PC-9 (cell line): Measurements from ENCODE around the gene CXCR5. TPM values are rescaled to one million over a fixed set of nuclear protein-coding genes. Genes with fewer than 3 reads are reported as not detected.

Experiments
- BruUV-seq: library from RNA; stranded (reverse); fragments of 400-500 nt; replicated peaks from 2 replicates; lab custom pipeline; 2021; lab: Mats Ljungman, UMichigan
- CTCF ChIA-PET: fragments of 300-600 bp; sonication (Branson Sonifier 250); formaldehyde crosslinking; loops from one replicate; lab custom pipeline; 2022; ENCODE audit warnings: antibody characterized with exemption; lab: Charles Lee
- POLR2A ChIA-PET: fragments of 300-600 bp; sonication (Branson Sonifier 250); formaldehyde crosslinking; loops from one replicate; lab custom pipeline; 2022; ENCODE audit warnings: antibody characterized with exemption; ENCODE audit not compliant: unreplicated experiment; lab: Charles Lee
- DNase-seq, 2 experiments: peaks; one replicate each; pipeline versions ENCODE4 v3.0.0 to v3.0.0-alpha.2; 2015 to 2022; ENCODE audit warnings: mixed read lengths in 1 of 2
- H2AFZ ChIP-seq: fragments of 200-600 bp; sonication (generic); 2 replicates; pipeline ENCODE4 v1.8.1; 2017; ENCODE audit warnings: antibody characterized with exemption
- H3F3A ChIP-seq: fragments of 200-600 bp; sonication (generic); 2 replicates; pipeline ENCODE4 v1.8.1; 2017; ENCODE audit warnings: antibody characterized with exemption, mild to moderate bottlenecking, low read depth; ENCODE audit not compliant: insufficient read depth
- H3K27ac ChIP-seq: fragments of 200-600 bp; sonication (generic); 2 replicates; pipeline ENCODE4 v1.6.1; 2016; ENCODE audit warnings: mixed run types
- H3K27me3 ChIP-seq: fragments of 200-600 bp; sonication (generic); 2 replicates; pipeline ENCODE4 v1.6.1; 2016; ENCODE audit warnings: low read depth, mixed run types; ENCODE audit not compliant: insufficient read depth
- H3K36me3 ChIP-seq: fragments of 200-600 bp; sonication (generic); 2 replicates; pipeline ENCODE4 v1.6.1; 2016; ENCODE audit warnings: low read depth, mixed run types
- H3K4me1 ChIP-seq: fragments of 200-600 bp; sonication (generic); replicated peaks from 2 replicates; pipeline ENCODE4 v1.6.1; 2016; ENCODE audit warnings: mixed run types; ENCODE audit not compliant: insufficient read depth
- H3K4me2 ChIP-seq: fragments of 200-600 bp; sonication (generic); 2 replicates; pipeline ENCODE4 v1.6.1; 2017; ENCODE audit warnings: mixed run types
- H3K4me3 ChIP-seq: fragments of 200-600 bp; sonication (generic); 2 replicates; pipeline ENCODE4 v1.6.1; 2016; ENCODE audit warnings: mixed run types
- H3K79me2 ChIP-seq: fragments of 200-600 bp; sonication (generic); 2 replicates; pipeline ENCODE4 v1.6.1; 2017; ENCODE audit warnings: low read depth, mixed run types
- H3K9me2 ChIP-seq: fragments of 200-600 bp; sonication (generic); 2 replicates; pipeline ENCODE4 v1.8.1; 2017; ENCODE audit warnings: mild to moderate bottlenecking; ENCODE audit not compliant: insufficient read depth
- H3K9me3 ChIP-seq: fragments of 200-600 bp; sonication (generic); 2 replicates; pipeline ENCODE4 v1.8.1; 2016; ENCODE audit warnings: low read depth; ENCODE audit not compliant: insufficient read depth
- H4K20me1 ChIP-seq: fragments of 200-600 bp; sonication (generic); 2 replicates; pipeline ENCODE4 v1.8.1; 2017; ENCODE audit not compliant: insufficient read depth
- EZH2 ChIP-seq: fragments of 200-600 bp; sonication (generic); IDR thresholded peaks from 2 replicates; pipeline ENCODE4 v1.8.0; 2017; ENCODE audit warnings: antibody characterized with exemption, low read depth
- intact Hi-C: fragments of 100-400 bp; cut with micrococcal nuclease; formaldehyde crosslinking; loops from one replicate; pipeline ENCODE4 v1.10.0; 2022; ENCODE audit not compliant: unreplicated experiment
- total RNA-seq: library from RNA; stranded (reverse); gene quantifications from 2 replicates; pipeline ENCODE4 v1.2.3, GENCODE V29; 2021
- TF ChIP-seq, protein P1 (sequence below): fragments of 200-600 bp; sonication (generic); conservative IDR thresholded peaks from 2 replicates; pipeline ENCODE4 v1.6.1; 2017; ENCODE audit warnings: mixed run types, antibody characterized with exemption, mild to moderate bottlenecking, moderate library complexity

The CXCR5 gene
- total RNA-seq, 1 experiment from 2014 or later = not detected

DNA sequence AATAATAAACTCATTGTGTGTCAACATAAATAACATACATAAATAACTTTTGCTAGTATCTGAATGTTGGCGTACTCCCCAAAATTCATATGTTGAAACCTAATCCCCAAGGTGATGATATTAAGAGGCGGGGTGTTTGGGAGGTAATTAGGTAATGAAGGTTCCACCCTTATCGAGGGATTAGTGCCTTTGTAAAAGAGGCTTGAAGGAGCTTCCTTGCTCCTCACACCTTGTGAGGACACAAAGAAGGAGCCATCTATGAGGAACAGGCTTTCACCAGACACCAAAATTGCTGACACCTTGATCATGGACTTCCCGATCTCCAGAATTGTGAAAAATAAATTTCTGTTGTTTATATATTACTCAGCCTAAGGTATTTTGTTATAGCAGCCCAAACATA is 33.9 kb upstream of the CXCR5 start:
- no peak for DNase-seq

GRCh38 chr11:118851970-118852369 is 31.7 kb upstream of the CXCR5 start:
- H3K4me3 ChIP-seq = no peak overlapping the region
- no peaks in the 10 kb centered on the region for H3F3A ChIP-seq
- H3K4me1 ChIP-seq = no peaks in the 10 kb centered on the region
- DNase-seq = no peak
- no peak overlapping the region for H2AFZ ChIP-seq
- H3K9me2 ChIP-seq = no peaks in the 10 kb centered on the region
- H3K79me2 ChIP-seq = no peaks in the 10 kb centered on the region
- no peaks in the 10 kb centered on the region for H3K9me3 ChIP-seq
- TF ChIP-seq, protein P1, sequence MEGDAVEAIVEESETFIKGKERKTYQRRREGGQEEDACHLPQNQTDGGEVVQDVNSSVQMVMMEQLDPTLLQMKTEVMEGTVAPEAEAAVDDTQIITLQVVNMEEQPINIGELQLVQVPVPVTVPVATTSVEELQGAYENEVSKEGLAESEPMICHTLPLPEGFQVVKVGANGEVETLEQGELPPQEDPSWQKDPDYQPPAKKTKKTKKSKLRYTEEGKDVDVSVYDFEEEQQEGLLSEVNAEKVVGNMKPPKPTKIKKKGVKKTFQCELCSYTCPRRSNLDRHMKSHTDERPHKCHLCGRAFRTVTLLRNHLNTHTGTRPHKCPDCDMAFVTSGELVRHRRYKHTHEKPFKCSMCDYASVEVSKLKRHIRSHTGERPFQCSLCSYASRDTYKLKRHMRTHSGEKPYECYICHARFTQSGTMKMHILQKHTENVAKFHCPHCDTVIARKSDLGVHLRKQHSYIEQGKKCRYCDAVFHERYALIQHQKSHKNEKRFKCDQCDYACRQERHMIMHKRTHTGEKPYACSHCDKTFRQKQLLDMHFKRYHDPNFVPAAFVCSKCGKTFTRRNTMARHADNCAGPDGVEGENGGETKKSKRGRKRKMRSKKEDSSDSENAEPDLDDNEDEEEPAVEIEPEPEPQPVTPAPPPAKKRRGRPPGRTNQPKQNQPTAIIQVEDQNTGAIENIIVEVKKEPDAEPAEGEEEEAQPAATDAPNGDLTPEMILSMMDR = no peak
- TF ChIP-seq EZH2 = no peak
- H3K27ac ChIP-seq = no peak overlapping the region
- intact Hi-C loops = loop anchor here (1.0 kb wide), 1 partner anchor 14 kb away; no protein-coding TSS in a partner anchor
- POLR2A ChIA-PET = no interaction called here
- no TSS peak for BruUV-seq
- H3K36me3 ChIP-seq = no peaks in the 10 kb centered on the region
- H3K27me3 ChIP-seq = no peaks in the 10 kb centered on the region
- CTCF ChIA-PET = no interaction called here
- no peak overlapping the region for H3K4me2 ChIP-seq
- no peaks in the 10 kb centered on the region for H4K20me1 ChIP-seq

More for the DNA sequence above, 33.9 kb upstream of the CXCR5 start:
- TF ChIP-seq EZH2 = no peak
- TF ChIP-seq, protein P1 = no peak
- Histone ChIP-seq H3K36me3 (no peaks in the 10 kb centered on the region), H3K4me3 (no peak overlapping the region), H3K79me2 (no peaks in the 10 kb centered on the region), H2AFZ (no peak overlapping the region), H3K9me2 (no peaks in the 10 kb centered on the region), H3K9me3 (no peaks in the 10 kb centered on the region), H3K4me1 (peaks cover 18% of the 10 kb centered on the region), H3K27me3 (no peaks in the 10 kb centered on the region), H4K20me1 (no peaks in the 10 kb centered on the region), H3F3A (peaks cover 14% of the 10 kb centered on the region), H3K4me2 (no peak overlapping the region), H3K27ac (no peak overlapping the region)
- intact Hi-C loops = no loop called here
- no TSS peak for BruUV-seq
- CTCF ChIA-PET = no interaction called here
- POLR2A ChIA-PET = no interaction called here

GRCh38 chr11:118853678-118854077 is 30.0 kb upstream of the CXCR5 start:
- no peaks in the 10 kb centered on the region for H3K79me2 ChIP-seq
- H4K20me1 ChIP-seq = no peaks in the 10 kb centered on the region
- no peaks in the 10 kb centered on the region for H3K4me1 ChIP-seq
- ChIA-PET CTCF (no interaction called here), POLR2A (no interaction called here)
- intact Hi-C loops = no loop called here
- no peaks in the 10 kb centered on the region for H3K9me3 ChIP-seq
- BruUV-seq = no TSS peak
- no peak overlapping the region for H3K4me3 ChIP-seq
- no peak for DNase-seq
- no peak overlapping the region for H3K27ac ChIP-seq
- H3K9me2 ChIP-seq = no peaks in the 10 kb centered on the region
- no peaks in the 10 kb centered on the region for H3K36me3 ChIP-seq
- H3K4me2 ChIP-seq = no peak overlapping the region
- H3K27me3 ChIP-seq = no peaks in the 10 kb centered on the region
- H2AFZ ChIP-seq = no peak overlapping the region
- H3F3A ChIP-seq = no peaks in the 10 kb centered on the region
- TF ChIP-seq, protein P1 = no peak
- TF ChIP-seq EZH2 = no peak
